HepG2 (cell line): ENCODE results near the gene COL5A1. TPM values are rescaled to one million over a fixed set of nuclear protein-coding genes. Genes with fewer than 3 reads are reported as not detected.

ENCODE experiments used
- ATAC-seq: fragments of 200-7000 bp; cut with Tn5 transposase; 3 replicates; pipeline ENCODE4 v1.9.1; 2020; ENCODE audit warnings: mild to moderate bottlenecking, moderate library complexity
- BruUV-seq: library from RNA; stranded (reverse); fragments of 400-500 nt; replicated peaks from 2 replicates; lab custom pipeline; 2021; lab: Mats Ljungman, UMichigan
- CTCF ChIA-PET: fragments of 300-600 bp; formaldehyde crosslinking; extraction: SDS; loops from one replicate; lab custom pipeline; 2021; ENCODE audit warnings: low total read pairs, inconsistent platforms, low intra/inter-chr PET ratio; lab: Yijun Ruan, JAX
- POLR2A ChIA-PET: fragments of 350-600 bp; sonication (Branson Sonifier 250); formaldehyde crosslinking; loops from one replicate; lab custom pipeline; 2020; ENCODE audit warnings: antibody characterized with exemption, inconsistent platforms; lab: Yijun Ruan, JAX
- DNase-seq: peaks from one replicate; pipeline ENCODE4 v3.0.0-alpha.2; 2015; ENCODE audit warnings: low spot score
- FAIRE-seq: peaks from 3 replicates; lab custom pipeline; 2011; peaks lifted over from hg19 to GRCh38; lab: Jason Lieb, UNC
- H2AFZ ChIP-seq: one replicate; pipeline ENCODE4 v1.6.1; 2011; ENCODE audit warnings: low read length, inconsistent platforms
- H3K27ac ChIP-seq: fragments of 300-600 bp; 3 replicates; pipeline ENCODE4 v1.8.0; 2011; ENCODE audit warnings: mixed run types, mild to moderate bottlenecking, mixed read lengths, low read length, inconsistent platforms; ENCODE audit not compliant: insufficient read depth; ENCODE audit errors: extremely low read length
- H3K27me3 ChIP-seq, 2 experiments: fragments of 200-600 bp in 1 of 2; 2 replicates in 1 of 2; 3 replicates in 1 of 2; pipeline versions ENCODE4 v1.6.0 to v1.8.0; 2011; ENCODE audit warnings: low read length in 2 of 2, mild to moderate bottlenecking in 2 of 2, moderate library complexity in 2 of 2, inconsistent platforms in 1 of 2; ENCODE audit not compliant: insufficient read depth in 2 of 2, control insufficient read depth in 1 of 2
- H3K36me3 ChIP-seq, 2 experiments: fragments of 200-600 bp in 1 of 2; replicated peaks in 1 of 2; 2 replicates in 1 of 2; 3 replicates in 1 of 2; pipeline versions ENCODE4 v1.5.1 to v1.8.0; 2011; ENCODE audit warnings: low read length in 2 of 2, inconsistent platforms in 1 of 2; ENCODE audit not compliant: insufficient read depth in 2 of 2, control insufficient read depth in 1 of 2
- H3K4me1 ChIP-seq: 2 replicates; pipeline ENCODE4 v1.5.1; 2012; ENCODE audit warnings: low read length, inconsistent platforms; ENCODE audit not compliant: insufficient read depth
- H3K4me2 ChIP-seq: 2 replicates; pipeline ENCODE4 v1.6.0; 2011; ENCODE audit warnings: low read depth, low read length, inconsistent platforms
- H3K4me3 ChIP-seq, 3 experiments: fragments of 200-600 bp in 1 of 3; sonication (generic), shearing (Covaris generic) in 1 of 3; replicated peaks in 1 of 3; 2 replicates each; pipeline ENCODE4 v1.5.1; 2011 to 2016; ENCODE audit warnings: low read length in 3 of 3, inconsistent platforms in 2 of 3, low read depth in 2 of 3, mild to moderate bottlenecking in 2 of 3, control low read depth in 1 of 3, mixed read lengths in 1 of 3; ENCODE audit not compliant: insufficient read depth in 1 of 3
- H3K79me2 ChIP-seq: one replicate; pipeline ENCODE4 v1.6.1; 2011; ENCODE audit warnings: low read length, inconsistent platforms; ENCODE audit not compliant: insufficient read depth
- H3K9ac ChIP-seq: 2 replicates; pipeline ENCODE4 v1.6.0; 2011; ENCODE audit warnings: mild to moderate bottlenecking, low read depth, low read length, inconsistent platforms; ENCODE audit not compliant: insufficient read depth
- H3K9me3 ChIP-seq: 2 replicates; pipeline ENCODE4 v1.5.1; 2012; ENCODE audit warnings: mild to moderate bottlenecking, low read length
- H4K20me1 ChIP-seq: 2 replicates; pipeline ENCODE4 v1.6.0; 2011; ENCODE audit warnings: inconsistent platforms, mild to moderate bottlenecking, low read length, moderate library complexity; ENCODE audit not compliant: insufficient read depth
- GPN1 ChIP-seq: sonication (generic); formaldehyde crosslinking; IDR thresholded peaks from 2 replicates; pipeline ENCODE4 v1.5.1; 2020; ENCODE audit warnings: missing genetic modification reagents, borderline replicate concordance
- KAT7 ChIP-seq: IDR thresholded peaks from 2 replicates; pipeline ENCODE4 v1.6.1; 2018; ENCODE audit warnings: borderline replicate concordance, missing compliant biosample characterization
- KAT8 ChIP-seq: IDR thresholded peaks from 2 replicates; pipeline ENCODE4 v1.6.1; 2016; ENCODE audit warnings: missing genetic modification reagents, missing compliant biosample characterization
- MBNL3 ChIP-seq: fragments of 250-450 bp; sonication (Bioruptor Pico); conservative IDR thresholded peaks from 2 replicates; pipeline ENCODE4 v1.8.0; 2022; ENCODE audit warnings: mild to moderate bottlenecking, inconsistent platforms
- POGK ChIP-seq: sonication (generic); formaldehyde crosslinking; conservative IDR thresholded peaks from 2 replicates; pipeline ENCODE4 v1.8.0; 2022; ENCODE audit warnings: mild to moderate bottlenecking, moderate library complexity, missing genetic modification reagents
- ZNF24 ChIP-seq: fragments of 450-650 bp; IDR thresholded peaks from 2 replicates; pipeline ENCODE4 v1.6.1; 2017; ENCODE audit warnings: antibody characterized with exemption, mild to moderate bottlenecking
- ZNF530 ChIP-seq: sonication (generic); formaldehyde crosslinking; IDR thresholded peaks from 2 replicates; pipeline ENCODE4 v1.5.0; 2020; ENCODE audit warnings: low read depth, mild to moderate bottlenecking, missing genetic modification reagents
- ZNF556 ChIP-seq: sonication (generic); formaldehyde crosslinking; IDR thresholded peaks from 2 replicates; pipeline ENCODE4 v1.4.0; 2020; ENCODE audit warnings: mild to moderate bottlenecking, missing genetic modification reagents, borderline replicate concordance
- ZNF615 ChIP-seq: sonication (generic); formaldehyde crosslinking; IDR thresholded peaks from 2 replicates; pipeline ENCODE4 v1.5.0; 2020; ENCODE audit warnings: mild to moderate bottlenecking, missing genetic modification reagents, borderline replicate concordance
- ZNF616 ChIP-seq: sonication (generic); formaldehyde crosslinking; IDR thresholded peaks from 2 replicates; pipeline ENCODE4 v1.5.0; 2020; ENCODE audit warnings: low read depth, mild to moderate bottlenecking, missing genetic modification reagents
- WGBS: methylation state at CpG from one replicate; pipeline ENCODE4 v1.1.6; 2017; ENCODE audit warnings: low lambda C conversion rate; 5-methylcytosine and 5-hydroxymethylcytosine counted together
- in situ Hi-C: cut with HindIII; loops from 2 replicates; pipeline ENCODE4 v1.10.0; 2017; ENCODE audit warnings: low pct_unique_long_range_greater_than_20kb; ENCODE audit not compliant: extremely low pct_ligation_motif_present
- intact Hi-C: fragments of 100-400 bp; cut with micrococcal nuclease; formaldehyde crosslinking; loops from one replicate; pipeline ENCODE4 v1.10.0; 2022; ENCODE audit not compliant: unreplicated experiment
- polyA plus RNA-seq, 8 experiments: library from polyadenylated mRNA; depleted of rRNA in 3 of 8; stranded (reverse) in 7 of 8; unstranded in 1 of 8; fragments of >200 nt; fragmentation: Illumina TruSeq in 4 of 8; extraction: Trizol in 4 of 8; gene quantifications; 2 replicates each; pipeline versions ENCODE4 v1.2.1 to v1.2.3, GENCODE V29; 2011 to 2016; ENCODE audit warnings: low read depth in 4 of 8, missing spikeins in 1 of 8, mixed read lengths in 1 of 8; ENCODE audit not compliant: insufficient read depth in 1 of 8
- total RNA-seq, 5 experiments: library from RNA; depleted of rRNA; stranded (reverse); fragments of >200 nt; fragmentation: Illumina TruSeq; extraction: Trizol; gene quantifications; 2 replicates each; pipeline ENCODE4 v1.2.3, GENCODE V29; 2016; ENCODE audit warnings: low read depth in 1 of 5
- TF ChIP-seq, protein P1 (sequence below): IDR thresholded peaks from 2 replicates; pipeline ENCODE4 v1.6.1; 2016; ENCODE audit warnings: low read depth, borderline replicate concordance
- TF ChIP-seq, protein P2 (sequence below): sonication (generic); formaldehyde crosslinking; IDR thresholded peaks from 2 replicates; pipeline ENCODE4 v1.8.0; 2022; ENCODE audit warnings: missing genetic modification reagents, low read depth, mild to moderate bottlenecking, borderline replicate concordance
- TF ChIP-seq, protein P3 (sequence below): IDR thresholded peaks from 2 replicates; pipeline ENCODE4 v1.6.1; 2016; ENCODE audit warnings: low read depth, missing genetic modification reagents, missing compliant biosample characterization

The COL5A1 gene
- total and polyA plus RNA-seq, 2 of the 13 experiments (the other 11 are each of a cell fraction or from before 2014, with no cell fraction given): not detected

DNA sequence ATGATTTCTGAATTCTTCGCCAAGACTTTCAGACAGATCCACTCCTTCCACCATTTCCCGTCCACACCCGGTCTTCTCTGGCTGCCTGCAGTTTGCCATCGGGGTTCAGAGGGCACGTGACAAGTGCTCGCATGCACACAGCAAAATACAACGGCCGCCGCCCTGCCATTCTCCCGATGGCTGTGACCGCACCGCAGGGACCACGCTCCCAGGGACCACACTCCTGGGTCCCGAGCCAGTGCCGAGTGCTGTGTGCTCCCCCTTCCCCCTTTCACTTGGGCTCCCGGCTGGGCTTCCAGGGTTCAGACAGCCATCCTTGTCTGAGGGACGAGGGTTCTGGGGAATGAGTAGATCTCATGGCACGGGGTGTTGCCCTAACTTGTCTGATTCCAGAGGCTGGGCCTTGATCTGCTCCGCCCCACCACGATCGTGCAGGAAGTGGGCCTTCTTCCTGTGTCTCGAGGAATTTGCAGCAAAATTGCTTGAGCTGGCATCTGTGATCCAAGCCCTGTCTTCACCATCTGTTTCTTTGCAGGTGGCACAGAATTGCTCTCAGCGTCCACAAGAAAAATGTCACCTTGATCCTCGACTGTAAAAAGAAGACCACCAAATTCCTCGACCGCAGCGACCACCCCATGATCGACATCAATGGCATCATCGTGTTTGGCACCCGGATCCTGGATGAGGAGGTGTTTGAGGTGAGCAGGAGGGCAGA is 59.2 kb downstream of the COL5A1 start (continued):
- no peak for TF ChIP-seq ZNF616
- no peak for TF ChIP-seq ZNF615
- no peak for TF ChIP-seq KAT7 (CRISPR knock-in tag)
- TF ChIP-seq GPN1 (CRISPR knock-in tag): no peak

GRCh38 chr9:134701581-134702259 is 60.1 kb downstream of the COL5A1 start:
- H3K27ac ChIP-seq: no peak overlapping the region
- peaks cover 7 to 54% of the 10 kb centered on the region in 2 experiments; a peak in 4 of 5 replicates for H3K27me3 ChIP-seq
- 28% methylated on average over 4 of the region's 22 CpGs for WGBS
- H3K4me1 ChIP-seq: no peaks in the 10 kb centered on the region
- intact Hi-C loops: no loop called here
- TF ChIP-seq, protein P1, sequence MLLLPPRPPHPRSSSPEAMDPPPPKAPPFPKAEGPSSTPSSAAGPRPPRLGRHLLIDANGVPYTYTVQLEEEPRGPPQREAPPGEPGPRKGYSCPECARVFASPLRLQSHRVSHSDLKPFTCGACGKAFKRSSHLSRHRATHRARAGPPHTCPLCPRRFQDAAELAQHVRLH: no peak
- TF ChIP-seq ZNF530 (CRISPR knock-in tag) (no peak), KAT8 (no peak), ZNF24 (no peak), MBNL3 (no peak), ZNF556 (CRISPR knock-in tag) (no peak), POGK (CRISPR knock-in tag) (no peak)
- TF ChIP-seq, protein P2, sequence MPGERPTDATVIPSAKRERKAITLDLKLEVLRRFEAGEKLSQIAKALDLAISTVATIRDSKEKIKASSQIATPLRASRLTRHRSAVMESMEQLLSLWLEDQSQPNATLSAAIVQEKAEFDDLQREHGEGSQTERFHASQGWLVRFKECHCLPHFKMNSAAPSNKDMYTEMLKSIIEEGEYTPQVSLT (CRISPR knock-in tag): no peak
- TF ChIP-seq, protein P3, sequence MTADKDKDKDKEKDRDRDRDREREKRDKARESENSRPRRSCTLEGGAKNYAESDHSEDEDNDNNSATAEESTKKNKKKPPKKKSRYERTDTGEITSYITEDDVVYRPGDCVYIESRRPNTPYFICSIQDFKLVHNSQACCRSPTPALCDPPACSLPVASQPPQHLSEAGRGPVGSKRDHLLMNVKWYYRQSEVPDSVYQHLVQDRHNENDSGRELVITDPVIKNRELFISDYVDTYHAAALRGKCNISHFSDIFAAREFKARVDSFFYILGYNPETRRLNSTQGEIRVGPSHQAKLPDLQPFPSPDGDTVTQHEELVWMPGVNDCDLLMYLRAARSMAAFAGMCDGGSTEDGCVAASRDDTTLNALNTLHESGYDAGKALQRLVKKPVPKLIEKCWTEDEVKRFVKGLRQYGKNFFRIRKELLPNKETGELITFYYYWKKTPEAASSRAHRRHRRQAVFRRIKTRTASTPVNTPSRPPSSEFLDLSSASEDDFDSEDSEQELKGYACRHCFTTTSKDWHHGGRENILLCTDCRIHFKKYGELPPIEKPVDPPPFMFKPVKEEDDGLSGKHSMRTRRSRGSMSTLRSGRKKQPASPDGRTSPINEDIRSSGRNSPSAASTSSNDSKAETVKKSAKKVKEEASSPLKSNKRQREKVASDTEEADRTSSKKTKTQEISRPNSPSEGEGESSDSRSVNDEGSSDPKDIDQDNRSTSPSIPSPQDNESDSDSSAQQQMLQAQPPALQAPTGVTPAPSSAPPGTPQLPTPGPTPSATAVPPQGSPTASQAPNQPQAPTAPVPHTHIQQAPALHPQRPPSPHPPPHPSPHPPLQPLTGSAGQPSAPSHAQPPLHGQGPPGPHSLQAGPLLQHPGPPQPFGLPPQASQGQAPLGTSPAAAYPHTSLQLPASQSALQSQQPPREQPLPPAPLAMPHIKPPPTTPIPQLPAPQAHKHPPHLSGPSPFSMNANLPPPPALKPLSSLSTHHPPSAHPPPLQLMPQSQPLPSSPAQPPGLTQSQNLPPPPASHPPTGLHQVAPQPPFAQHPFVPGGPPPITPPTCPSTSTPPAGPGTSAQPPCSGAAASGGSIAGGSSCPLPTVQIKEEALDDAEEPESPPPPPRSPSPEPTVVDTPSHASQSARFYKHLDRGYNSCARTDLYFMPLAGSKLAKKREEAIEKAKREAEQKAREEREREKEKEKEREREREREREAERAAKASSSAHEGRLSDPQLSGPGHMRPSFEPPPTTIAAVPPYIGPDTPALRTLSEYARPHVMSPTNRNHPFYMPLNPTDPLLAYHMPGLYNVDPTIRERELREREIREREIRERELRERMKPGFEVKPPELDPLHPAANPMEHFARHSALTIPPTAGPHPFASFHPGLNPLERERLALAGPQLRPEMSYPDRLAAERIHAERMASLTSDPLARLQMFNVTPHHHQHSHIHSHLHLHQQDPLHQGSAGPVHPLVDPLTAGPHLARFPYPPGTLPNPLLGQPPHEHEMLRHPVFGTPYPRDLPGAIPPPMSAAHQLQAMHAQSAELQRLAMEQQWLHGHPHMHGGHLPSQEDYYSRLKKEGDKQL (CRISPR knock-in tag): no peak
- TF ChIP-seq, all 625 proteins: peak for 0
- FAIRE-seq: no peak
- ChIA-PET POLR2A (no interaction called here), CTCF (no interaction called here)
- Histone ChIP-seq H3K79me2 (no peaks in the 10 kb centered on the region), H4K20me1 (no peaks in the 10 kb centered on the region), H3K4me3 (no peak overlapping the region), H3K9ac (no peak overlapping the region), H3K36me3 (no peaks in the 10 kb centered on the region), H2AFZ (no peak overlapping the region), H3K4me2 (no peak overlapping the region), H3K9me3 (no peaks in the 10 kb centered on the region)
- DNase-seq: no peak
- BruUV-seq: no TSS peak
- no peak for ATAC-seq
- in situ Hi-C loops: no loop called here
